ENCODE measurements around the gene UCK2.
"Not testable (repeated sequence)": the region's sequence is repeated elsewhere in the genome, so short reads cannot be mapped to it uniquely, and the experiment has no call there.

Gene UCK2

GRCh38 chr1:165827268-165828102, at the start of gene UCK2:
Gene UCK2, plus strand, starts transcription at chr1:165827614. Its CDS starts 220 bp downstream, at chr1:165827834.
- FAIRE-seq: no peak

GRCh38 chr1:165778197-165778596, 49.2 kb upstream of the UCK2 start:
- not testable (repeated sequence) for FAIRE-seq

- FAIRE-seq: not testable (repeated sequence)
These were observed 43.9 kb upstream of the UCK2 start for GRCh38 chr1:165783519-165783918.

GRCh38 chr1:165787741-165788140, 39.7 kb upstream of the UCK2 start:
- no peak for FAIRE-seq

- FAIRE-seq: no peak
These were observed 33.5 kb upstream of the UCK2 start for GRCh38 chr1:165793951-165794350.

GRCh38 chr1:165795894-165796293, 31.5 kb upstream of the UCK2 start:
- no peak for FAIRE-seq

GRCh38 chr1:165799387-165799786, 28.0 kb upstream of the UCK2 start:
- peak; percentile 62 for FAIRE-seq

- not testable (repeated sequence) for FAIRE-seq
These were observed 22.9 kb upstream of the UCK2 start for GRCh38 chr1:165804513-165804912.

GRCh38 chr1:165807613-165808012, 19.8 kb upstream of the UCK2 start:
- peak; percentile 82 for FAIRE-seq

GRCh38 chr1:165815725-165816124, 11.7 kb upstream of the UCK2 start:
- no peak for FAIRE-seq

GRCh38 chr1:165816157-165816556, 11.3 kb upstream of the UCK2 start:
- FAIRE-seq: no peak

GRCh38 chr1:165816826-165817497, 10.5 kb upstream of the UCK2 start:
- no peak for FAIRE-seq

GRCh38 chr1:165823552-165824268, 3.7 kb upstream of the UCK2 start:
- no peak for FAIRE-seq

GRCh38 chr1:165824269-165824643, 3.2 kb upstream of the UCK2 start:
- no peak for FAIRE-seq

- FAIRE-seq: no peak
These were observed 698 bp upstream of the UCK2 start for GRCh38 chr1:165826565-165827267.

- FAIRE-seq: no peak
These were observed 772 bp downstream of the UCK2 start for GRCh38 chr1:165828103-165828668.

- FAIRE-seq: no peak
These were observed 1.4 kb downstream of the UCK2 start for GRCh38 chr1:165828669-165829329.

- FAIRE-seq: no peak
These were observed 2.5 kb downstream of the UCK2 start for GRCh38 chr1:165829888-165830287.

- FAIRE-seq: no peak
These were observed 3.7 kb downstream of the UCK2 start for GRCh38 chr1:165831146-165831545.

GRCh38 chr1:165832902-165833301, 5.5 kb downstream of the UCK2 start:
- FAIRE-seq: no peak

GRCh38 chr1:165833358-165833757, 5.9 kb downstream of the UCK2 start:
- FAIRE-seq: no peak

GRCh38 chr1:165834229-165834628, 6.8 kb downstream of the UCK2 start:
- FAIRE-seq: no peak
